ENCODE results near the gene SLC2A11. TPM values are rescaled to one million over a fixed set of nuclear protein-coding genes. Genes with fewer than 3 reads are reported as not detected.

SLC2A11 gene
- total RNA-seq, 1 donor from 2014 or later, result 19.6 TPM

GRCh38 chr22:23847991-23848864, 9.4 kb upstream of the SLC2A11 start:
- Histone ChIP-seq H3K79me2 (ENCODE audit: insufficient read depth, low read length) (no peaks in the 10 kb centered on the region), H4K20me1 (ENCODE audit: insufficient read depth, low read length) (no peaks in the 10 kb centered on the region), H3K27me3 (ENCODE audit: insufficient read depth, low read length) (no peaks in the 10 kb centered on the region), H3K4me2 (ENCODE audit: low read length) (no peak overlapping the region), H2AFZ (ENCODE audit: low read depth, low read length) (no peak overlapping the region), H3K27ac (ENCODE audit: low read depth, low read length) (no peak overlapping the region), H3K4me1 (ENCODE audit: insufficient read depth, low read length) (peaks cover 21% of the 10 kb centered on the region), H3K9ac (ENCODE audit: low read length) (no peak overlapping the region), H3K9me3 (ENCODE audit: insufficient read depth, low read depth, low read length) (no peaks in the 10 kb centered on the region), H3K36me3 (ENCODE audit: insufficient read depth, low read length) (no peaks in the 10 kb centered on the region), H3K4me3 (ENCODE audit: insufficient read depth, low read depth, low read length) (no peak overlapping the region)
- peaks cover 32% of the 10 kb centered on the region for H3K4me1 Mint-ChIP-seq (ENCODE audit: low read depth, unreplicated experiment)
- DNase-seq (ENCODE audit: low read depth) (no peak), FAIRE-seq (no peak)
- peak overlapping the region; percentile 26 for H3K27ac Mint-ChIP-seq (ENCODE audit: unreplicated experiment)
- TF ChIP-seq CTCF (IDR thresholded peaks at IDR 0.05; ENCODE audit: insufficient read depth, low read depth, low read length) (no peak), EZH2 (IDR thresholded peaks at IDR 0.05; ENCODE audit: insufficient read depth, low read length) (no peak)
- no peaks in the 10 kb centered on the region for H3K9me3 Mint-ChIP-seq (ENCODE audit: unreplicated experiment)
- no peak overlapping the region for H3K4me3 Mint-ChIP-seq (ENCODE audit: unreplicated experiment)
- no peaks in the 10 kb centered on the region for H3K36me3 Mint-ChIP-seq (ENCODE audit: low read depth, unreplicated experiment)
- peaks cover 9% of the 10 kb centered on the region for H3K27me3 Mint-ChIP-seq (ENCODE audit: low read depth, unreplicated experiment)

- Mint-ChIP-seq H3K27me3 (ENCODE audit: low read depth, unreplicated experiment) (peaks cover 9% of the 10 kb centered on the region), H3K36me3 (ENCODE audit: low read depth, unreplicated experiment) (no peaks in the 10 kb centered on the region), H3K9me3 (ENCODE audit: unreplicated experiment) (no peaks in the 10 kb centered on the region), H3K27ac (ENCODE audit: unreplicated experiment) (no peak overlapping the region), H3K4me3 (ENCODE audit: unreplicated experiment) (no peak overlapping the region), H3K4me1 (ENCODE audit: low read depth, unreplicated experiment) (peaks cover 32% of the 10 kb centered on the region)
- Histone ChIP-seq H4K20me1 (ENCODE audit: insufficient read depth, low read length) (no peaks in the 10 kb centered on the region), H3K79me2 (ENCODE audit: insufficient read depth, low read length) (no peaks in the 10 kb centered on the region), H3K9ac (ENCODE audit: low read length) (no peak overlapping the region), H3K4me1 (ENCODE audit: insufficient read depth, low read length) (peaks cover 18% of the 10 kb centered on the region), H3K4me3 (ENCODE audit: insufficient read depth, low read depth, low read length) (no peak overlapping the region), H3K27me3 (ENCODE audit: insufficient read depth, low read length) (no peaks in the 10 kb centered on the region), H3K9me3 (ENCODE audit: insufficient read depth, low read depth, low read length) (no peaks in the 10 kb centered on the region), H3K36me3 (ENCODE audit: insufficient read depth, low read length) (no peaks in the 10 kb centered on the region), H3K4me2 (ENCODE audit: low read length) (peak overlapping the region; percentile 77), H3K27ac (ENCODE audit: low read depth, low read length) (no peak overlapping the region), H2AFZ (ENCODE audit: low read depth, low read length) (peak overlapping the region; percentile 85)
- FAIRE-seq (no peak), DNase-seq (ENCODE audit: low read depth) (no peak)
- TF ChIP-seq EZH2 (IDR thresholded peaks at IDR 0.05; ENCODE audit: insufficient read depth, low read length) (no peak), CTCF (IDR thresholded peaks at IDR 0.05; ENCODE audit: insufficient read depth, low read depth, low read length) (peak; percentile 68)
These were observed 8.4 kb upstream of the SLC2A11 start for GRCh38 chr22:23849009-23850006.

Data from astrocyte (in vitro differentiated cells and primary cell).